Neuronal stem cell (in vitro differentiated cells): ENCODE results near the gene CD33.

Experiments
- DNase-seq: peaks from one replicate; pipeline ENCODE4 v3.0.0-alpha.2; 2013; ENCODE audit warnings: low spot score
- H2AFZ ChIP-seq: one replicate; pipeline ENCODE4 v1.6.1; 2013; ENCODE audit warnings: mild to moderate bottlenecking, low read length, inconsistent platforms
- H2AK5ac ChIP-seq: 2 replicates; pipeline ENCODE4 v1.6.1; 2013; ENCODE audit warnings: low read depth, mild to moderate bottlenecking, inconsistent platforms, low read length, moderate library complexity, mixed read lengths
- H2BK120ac ChIP-seq: 2 replicates; pipeline ENCODE4 v1.6.1; 2013; ENCODE audit warnings: low read depth, mild to moderate bottlenecking, inconsistent platforms, low read length, moderate library complexity, mixed read lengths
- H2BK12ac ChIP-seq: one replicate; pipeline ENCODE4 v1.6.1; 2013; ENCODE audit warnings: low read length, inconsistent platforms
- H2BK15ac ChIP-seq: 2 replicates; pipeline ENCODE4 v1.6.1; 2013; ENCODE audit warnings: mild to moderate bottlenecking, low read length, inconsistent platforms, mixed read lengths
- H2BK5ac ChIP-seq: one replicate; pipeline ENCODE4 v1.6.1; 2013; ENCODE audit warnings: inconsistent platforms, mild to moderate bottlenecking, low read length, moderate library complexity
- H3K14ac ChIP-seq: one replicate; pipeline ENCODE4 v1.6.1; 2013; ENCODE audit warnings: low read length, inconsistent platforms
- H3K18ac ChIP-seq: 2 replicates; pipeline ENCODE4 v1.6.1; 2013; ENCODE audit warnings: low read length, inconsistent platforms
- H3K23ac ChIP-seq: 2 replicates; pipeline ENCODE4 v1.6.1; 2013; ENCODE audit warnings: low read depth, mild to moderate bottlenecking, mixed read lengths, low read length, inconsistent platforms; ENCODE audit not compliant: poor library complexity
- H3K27ac ChIP-seq: replicated peaks from 3 replicates; pipeline ENCODE4 v1.5.1; 2013; ENCODE audit warnings: low read length, inconsistent platforms
- H3K27me3 ChIP-seq, 3 experiments: 2 replicates each; pipeline ENCODE4 v1.6.1; 2013; ENCODE audit warnings: low read length in 3 of 3, mild to moderate bottlenecking in 2 of 3, inconsistent platforms in 1 of 3, low read depth in 1 of 3, mixed read lengths in 1 of 3, moderate library complexity in 1 of 3; ENCODE audit not compliant: control insufficient read depth in 3 of 3, insufficient read depth in 3 of 3
- H3K36me3 ChIP-seq, 2 donors: replicated peaks in 1 of 2; 2 replicates each; pipeline ENCODE4 v1.6.1; 2013; ENCODE audit warnings: low read length in 2 of 2; ENCODE audit not compliant: control insufficient read depth in 2 of 2, insufficient read depth in 2 of 2
- H3K4ac ChIP-seq: 2 replicates; pipeline ENCODE4 v1.6.1; 2013; ENCODE audit warnings: inconsistent platforms, mild to moderate bottlenecking, low read length, moderate library complexity
- H3K4me1 ChIP-seq, 2 donors: 1 replicate in 1 of 2; 2 replicates in 1 of 2; pipeline ENCODE4 v1.6.1; 2013; ENCODE audit warnings: low read length in 2 of 2, low read depth in 1 of 2; ENCODE audit not compliant: control insufficient read depth in 2 of 2, insufficient read depth in 1 of 2
- H3K4me2 ChIP-seq: one replicate; pipeline ENCODE4 v1.6.1; 2013; ENCODE audit warnings: mild to moderate bottlenecking, low read length, inconsistent platforms; ENCODE audit not compliant: insufficient read depth, poor library complexity, severe bottlenecking
- H3K4me3 ChIP-seq, 2 donors: 2 replicates each; pipeline ENCODE4 v1.5.1; 2013; ENCODE audit warnings: low read length in 2 of 2, mild to moderate bottlenecking in 2 of 2, inconsistent platforms in 1 of 2, moderate library complexity in 1 of 2
- H3K79me1 ChIP-seq: one replicate; pipeline ENCODE4 v1.6.1; 2013; ENCODE audit warnings: low read depth, mild to moderate bottlenecking, inconsistent platforms, low read length, moderate library complexity
- H3K9ac ChIP-seq: one replicate; pipeline ENCODE4 v1.6.1; 2013; ENCODE audit warnings: mild to moderate bottlenecking, low read depth, low read length, inconsistent platforms; ENCODE audit not compliant: poor library complexity
- H3K9me3 ChIP-seq, 2 donors: replicated peaks in 1 of 2; 2 replicates each; pipeline versions ENCODE3 to v1.6.1; 2013; ENCODE audit warnings: low read length in 2 of 2, mild to moderate bottlenecking in 2 of 2, inconsistent platforms in 1 of 2, low read depth in 1 of 2, mixed read lengths in 1 of 2, moderate library complexity in 1 of 2; ENCODE audit not compliant: control insufficient read depth in 2 of 2, insufficient read depth in 1 of 2
- H4K8ac ChIP-seq: one replicate; pipeline ENCODE4 v1.6.1; 2013; ENCODE audit warnings: low read depth, mild to moderate bottlenecking, inconsistent platforms, low read length, moderate library complexity
- H4K91ac ChIP-seq: one replicate; pipeline ENCODE4 v1.6.1; 2013; ENCODE audit warnings: low read length, low read depth, mild to moderate bottlenecking, inconsistent platforms; ENCODE audit not compliant: poor library complexity
- WGBS, 2 donors: extraction: QIAGEN DNeasy Blood & Tissue Kit; methylation state at CpG; one replicate each; pipeline ENCODE4 v1.1.7; 2013; ENCODE audit warnings: missing lambda C conversion rate in 2 of 2, mixed read lengths in 1 of 2; ENCODE audit not compliant: insufficient read length in 2 of 2, insufficient replicate concordance in 1 of 2; ENCODE audit errors: extremely low coverage in 2 of 2; 5-methylcytosine and 5-hydroxymethylcytosine counted together

CD33 gene

DNA sequence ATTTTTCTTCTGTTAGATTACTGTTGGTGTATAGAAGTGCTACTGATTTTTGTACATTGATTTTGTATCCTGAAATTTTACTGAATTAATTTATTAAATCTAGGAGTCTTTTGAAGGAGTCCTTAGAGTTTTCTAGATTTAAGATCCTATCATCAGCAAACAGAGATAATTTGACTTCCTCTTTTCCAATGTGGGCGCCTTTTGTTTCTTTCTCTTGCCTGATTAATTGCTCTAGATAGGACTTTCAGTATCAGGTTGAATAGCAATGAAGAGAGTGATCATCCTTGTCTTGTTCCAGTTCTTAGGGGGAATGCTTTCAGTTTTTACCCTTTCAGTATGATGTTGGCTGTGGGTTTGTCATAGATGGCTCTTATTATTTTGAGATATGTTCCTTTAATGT, 5.6 kb upstream of the CD33 start:
- Histone ChIP-seq H3K9me3 (peaks cover 0 to 10% of the 10 kb centered on the region in 2 donors), H3K36me3 (no peaks in the 10 kb centered on the region), H2BK120ac (no peak overlapping the region), H3K14ac (no peak overlapping the region), H3K9ac (no peak overlapping the region), H3K4me1 (no peaks in the 10 kb centered on the region), H2AK5ac (no peak overlapping the region), H3K18ac (no peak overlapping the region), H2AFZ (no peak overlapping the region), H4K8ac (no peak overlapping the region), H3K4me2 (no peak overlapping the region), H2BK5ac (no peak overlapping the region), H3K4me3 (no peak overlapping the region), H3K23ac (no peak overlapping the region), H4K91ac (no peak overlapping the region), H3K79me1 (no peaks in the 10 kb centered on the region), H3K27me3 (no peaks in the 10 kb centered on the region), H2BK12ac (no peak overlapping the region), H3K27ac (no peak overlapping the region), H3K4ac (no peak overlapping the region), H2BK15ac (no peak overlapping the region)
- no CpG with 5 or more reads among the region's 1 CpG for WGBS, 2 donors
- DNase-seq = no peak

DNA sequence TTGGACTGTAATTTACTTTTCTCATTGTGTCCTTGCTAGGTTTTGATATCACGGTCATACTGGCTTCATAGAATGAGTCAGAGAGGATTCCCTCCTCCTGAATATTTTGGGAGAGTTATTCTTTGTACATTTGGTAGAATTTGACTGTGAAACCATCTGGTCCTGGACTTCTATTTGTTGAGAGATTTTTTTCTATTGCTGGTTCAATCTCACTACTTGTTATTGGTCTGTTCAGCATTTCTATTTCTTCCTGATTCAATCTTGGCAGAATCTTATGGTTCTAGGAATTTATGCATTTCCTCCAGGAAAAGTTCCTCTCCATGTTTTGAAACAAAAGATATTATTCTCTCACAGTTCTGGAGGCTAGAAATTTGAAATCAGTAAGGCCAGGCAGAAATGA, 4.9 kb upstream of the CD33 start:
- H3K27ac ChIP-seq = no peak overlapping the region
- H2AK5ac ChIP-seq = no peak overlapping the region
- no peak for DNase-seq
- no peak overlapping the region for H2BK120ac ChIP-seq
- H3K14ac ChIP-seq = no peak overlapping the region
- H3K4me2 ChIP-seq = no peak overlapping the region
- H3K27me3 ChIP-seq = no peaks in the 10 kb centered on the region
- H3K23ac ChIP-seq = no peak overlapping the region
- no peak overlapping the region for H2BK12ac ChIP-seq
- no peaks in the 10 kb centered on the region for H3K36me3 ChIP-seq
- no peaks in the 10 kb centered on the region for H3K4me1 ChIP-seq
- H2BK15ac ChIP-seq = no peak overlapping the region
- H3K18ac ChIP-seq = no peak overlapping the region
- H3K9ac ChIP-seq = no peak overlapping the region
- no peaks in the 10 kb centered on the region for H3K79me1 ChIP-seq
- no CpG with 5 or more reads among the region's 1 CpG for WGBS, 2 donors
- H3K4ac ChIP-seq = no peak overlapping the region
- no peak overlapping the region for H2BK5ac ChIP-seq
- H3K9me3 ChIP-seq = peaks cover 0 to 10% of the 10 kb centered on the region in 2 donors
- H4K91ac ChIP-seq = no peak overlapping the region
- no peak overlapping the region for H4K8ac ChIP-seq
- H3K4me3 ChIP-seq = no peak overlapping the region
- H2AFZ ChIP-seq = no peak overlapping the region

DNA sequence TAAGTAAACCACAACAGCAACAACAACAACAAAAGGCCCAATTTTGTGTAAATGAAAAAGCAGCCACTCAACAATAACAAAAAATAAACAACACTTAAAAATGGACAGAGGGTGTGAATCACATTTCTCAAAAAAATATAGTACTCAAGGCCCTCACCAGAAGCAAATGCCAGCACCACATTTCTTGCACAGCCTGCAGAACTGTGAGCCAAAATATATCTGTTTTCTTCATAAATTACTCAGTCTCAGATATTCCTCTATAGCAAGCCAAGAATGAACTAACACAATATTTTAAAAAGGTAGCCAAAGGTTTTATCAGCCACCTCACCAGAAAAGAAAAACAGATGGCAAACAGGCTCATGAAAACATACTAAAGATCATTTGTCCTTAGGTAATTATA, 3.9 kb upstream of the CD33 start:
- H2AK5ac ChIP-seq = no peak overlapping the region

DNA sequence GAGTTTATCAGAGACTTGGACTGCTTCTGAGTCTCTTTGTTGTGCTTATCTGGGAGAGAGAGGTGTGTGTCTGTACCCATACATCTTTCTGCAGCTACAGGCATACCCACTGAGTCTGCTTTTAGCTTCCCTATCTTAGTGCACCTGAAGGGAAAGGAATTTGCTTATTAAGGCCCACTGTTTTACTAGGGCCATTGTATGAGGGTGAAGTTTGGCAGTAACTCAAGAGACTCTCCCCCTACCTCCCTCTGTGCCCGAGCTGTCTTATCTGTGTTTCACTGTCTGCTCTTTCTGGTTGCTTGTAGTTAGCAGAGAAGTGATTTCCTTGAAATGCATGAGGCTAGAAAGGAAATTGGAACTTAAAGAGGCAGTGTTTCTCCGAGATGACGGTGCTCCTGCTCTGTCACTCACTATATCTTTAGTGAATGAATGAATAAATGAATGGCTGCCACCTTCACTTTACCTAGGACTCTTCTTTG, 678 bp upstream of the CD33 start:
- Histone ChIP-seq H2BK5ac (no peak overlapping the region), H2BK120ac (no peak overlapping the region), H2AFZ (no peak overlapping the region), H3K27me3 (peaks cover 0 to 4% (median 0%) of the 10 kb centered on the region in 3 experiments), H3K27ac (no peak overlapping the region), H3K18ac (no peak overlapping the region), H4K8ac (no peak overlapping the region), H3K23ac (no peak overlapping the region), H3K14ac (no peak overlapping the region), H3K9ac (no peak overlapping the region), H3K79me1 (no peaks in the 10 kb centered on the region), H3K4me3 (no peak overlapping the region), H4K91ac (no peak overlapping the region), H2BK12ac (no peak overlapping the region), H3K4ac (no peak overlapping the region), H2AK5ac (no peak overlapping the region), H3K36me3 (no peaks in the 10 kb centered on the region), H2BK15ac (no peak overlapping the region), H3K4me1 (no peaks in the 10 kb centered on the region), H3K4me2 (no peak overlapping the region), H3K9me3 (no peaks in the 10 kb centered on the region)
- WGBS, 2 donors = no CpG with 5 or more reads among the region's 3 CpGs
- DNase-seq = no peak

More for the DNA sequence above, 3.9 kb upstream of the CD33 start:
- no peak overlapping the region for H2BK12ac ChIP-seq
- no peak overlapping the region for H2BK120ac ChIP-seq
- H4K91ac ChIP-seq = no peak overlapping the region
- H3K14ac ChIP-seq = no peak overlapping the region
- H3K4me2 ChIP-seq = no peak overlapping the region
- H3K79me1 ChIP-seq = no peaks in the 10 kb centered on the region
- H3K4ac ChIP-seq = no peak overlapping the region
- H2BK5ac ChIP-seq = no peak overlapping the region
- H4K8ac ChIP-seq = no peak overlapping the region
- H3K27ac ChIP-seq = no peak overlapping the region
- H3K18ac ChIP-seq = no peak overlapping the region
- no peak for DNase-seq
- no peak overlapping the region for H3K4me3 ChIP-seq
- H3K36me3 ChIP-seq = no peaks in the 10 kb centered on the region
- no peak overlapping the region for H2AFZ ChIP-seq
- peaks cover 0 to 3% (median 0%) of the 10 kb centered on the region in 3 experiments for H3K27me3 ChIP-seq
- H2BK15ac ChIP-seq = no peak overlapping the region
- no peak overlapping the region for H3K23ac ChIP-seq
- no peaks in the 10 kb centered on the region for H3K4me1 ChIP-seq
- H3K9me3 ChIP-seq = peaks cover 0 to 5% of the 10 kb centered on the region in 2 donors
- no peak overlapping the region for H3K9ac ChIP-seq
